ENCODE data around the gene TNFRSF1A. TPM values are rescaled to one million over a fixed set of nuclear protein-coding genes. Genes with fewer than 3 reads are reported as not detected.

Gene TNFRSF1A
- total RNA-seq = 348 and 506 TPM in 2 replicates

DNA sequence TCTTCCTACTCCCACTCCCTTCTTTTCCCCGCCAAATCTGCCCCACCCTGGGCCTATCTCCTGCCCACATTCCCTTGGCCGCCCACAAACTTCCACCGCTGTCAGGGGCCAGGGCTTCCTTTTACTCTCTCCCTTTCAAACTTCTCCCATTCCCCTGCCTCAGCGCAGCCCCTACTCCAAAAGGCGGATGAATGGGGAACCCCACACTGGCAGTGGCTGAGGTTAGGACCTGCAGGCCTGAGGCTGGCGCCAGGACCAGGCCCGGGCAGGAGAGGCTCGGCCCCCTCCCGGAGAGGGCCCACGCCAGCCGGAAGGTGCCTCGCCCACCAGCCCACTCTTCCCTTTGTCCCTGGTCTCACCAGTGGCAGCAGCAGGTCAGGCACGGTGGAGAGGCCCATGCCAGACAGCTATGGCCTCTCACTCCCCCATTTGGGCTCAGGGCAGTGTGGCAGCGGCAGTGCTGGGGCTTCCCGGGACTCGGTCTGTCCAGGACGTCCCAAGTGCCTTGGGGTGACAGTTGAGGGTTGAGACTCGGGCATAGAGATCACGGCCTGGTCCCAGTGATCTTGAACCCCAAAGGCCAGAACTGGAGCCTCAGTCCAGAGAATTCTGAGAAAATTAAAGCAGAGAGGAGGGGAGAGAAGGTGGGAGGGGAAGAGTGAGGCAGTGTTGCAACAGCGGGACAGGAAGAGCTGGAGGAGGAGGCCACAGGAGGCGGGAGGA, at the start of gene TNFRSF1A:
Gene TNFRSF1A, minus strand, starts transcription at position 660 of the 723 bp plus-strand sequence. Its CDS starts 262 bp downstream, at position 398.

GRCh38 chr12:6383572-6384498, 42.0 kb upstream of the TNFRSF1A start, which contains the start of gene LTBR:
Gene LTBR (plus strand): TSS chr12:6384162. CDS start chr12:6384359, 197 bp downstream.

DNA sequence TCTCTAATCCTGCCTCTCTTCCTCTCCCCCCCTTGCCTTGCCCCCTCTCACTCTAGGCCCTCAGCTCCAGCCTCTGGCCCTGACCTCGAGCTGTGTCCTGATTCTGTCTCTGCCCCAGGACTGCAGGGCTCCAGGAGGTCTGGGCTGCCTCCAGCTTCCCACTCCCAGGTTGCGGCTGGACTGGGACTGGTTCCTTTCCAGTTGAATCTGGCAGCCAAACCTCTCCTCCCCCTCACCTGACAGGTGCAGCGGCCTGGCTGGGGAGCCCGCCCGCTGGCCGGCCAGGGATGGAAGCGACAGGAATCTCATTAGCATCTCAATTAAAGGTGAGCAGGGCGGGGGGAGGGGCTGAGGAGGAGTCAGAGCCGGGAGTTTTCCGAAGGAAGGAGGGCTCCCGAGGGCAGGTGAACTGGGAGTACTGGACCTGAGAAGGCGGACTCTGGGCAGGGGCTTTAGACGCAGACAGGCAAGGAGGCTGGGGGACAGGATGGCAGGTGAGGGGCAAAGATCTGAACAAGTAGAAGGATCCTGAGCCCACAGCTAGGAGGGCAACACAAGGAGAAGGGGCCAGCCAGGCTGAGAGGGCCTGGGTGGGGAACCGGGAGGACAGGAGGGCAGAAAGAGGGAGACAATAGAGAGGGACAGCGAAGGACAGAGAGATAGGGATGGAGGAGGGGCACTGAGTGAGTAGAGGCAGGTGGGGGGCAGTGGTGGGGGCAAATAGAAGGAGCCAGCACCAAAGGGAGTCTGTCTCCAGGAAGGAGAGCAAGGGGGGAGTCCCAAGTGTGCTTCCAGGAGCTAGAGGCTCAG, 33.6 kb upstream of the TNFRSF1A start, which contains the start of gene SCNN1A:
Gene SCNN1A, minus strand, starts transcription at position 295 of the 810 bp plus-strand sequence. CDS start 780 bp downstream, outside the sequence.

Other genes with a start within 250 kb of the TNFRSF1A start
- gene VWF, start 217.4 kb downstream of the TNFRSF1A start, total RNA-seq = 14.3 and 16.6 TPM in 2 replicates
- gene CD9, start 141.7 kb downstream of the TNFRSF1A start, total RNA-seq = 40.5 and 42.1 TPM in 2 replicates
- gene PLEKHG6, start 31.4 kb downstream of the TNFRSF1A start, total RNA-seq = 0.12 TPM in 1 of 2 replicates, not detected in the other
- gene SCNN1A, start 33.5 kb upstream of the TNFRSF1A start, total RNA-seq = 1.9 and 7.8 TPM in 2 replicates
- 141 and 170 TPM in 2 replicates for gene LTBR, start 42.1 kb upstream of the TNFRSF1A start, total RNA-seq
- not detected in 2 replicates for gene CD27, start 102.9 kb upstream of the TNFRSF1A start, total RNA-seq
- gene TAPBPL, start 110.0 kb upstream of the TNFRSF1A start, total RNA-seq = 15.4 and 18.6 TPM in 2 replicates
- gene VAMP1, start 128.6 kb upstream of the TNFRSF1A start, total RNA-seq = 5.1 and 10.3 TPM in 2 replicates
- gene MRPL51, start 151.2 kb upstream of the TNFRSF1A start, total RNA-seq = 74.1 and 85.0 TPM in 2 replicates
- gene NCAPD2, start 152.0 kb upstream of the TNFRSF1A start, total RNA-seq = 85.5 and 166 TPM in 2 replicates
- gene GAPDH, start 192.4 kb upstream of the TNFRSF1A start, total RNA-seq = 4,305 and 4,799 TPM in 2 replicates
- gene IFFO1, start 214.0 kb upstream of the TNFRSF1A start, total RNA-seq = 19.7 and 21.0 TPM in 2 replicates
- 19.3 and 21.8 TPM in 2 replicates for gene NOP2, start 226.2 kb upstream of the TNFRSF1A start, total RNA-seq